DMS153 (cell line): Measurements from ENCODE around the gene ECEL1.
"Not testable (repeated sequence)": the region's sequence is repeated elsewhere in the genome, so short reads cannot be mapped to it uniquely, and the experiment has no call there.

Experiments
- DNase-seq: peaks from one replicate; lab custom pipeline; 2025; lab: John Stamatoyannopoulos, UW

The ECEL1 gene

GRCh38 chr2:232458661-232459418, 28.8 kb downstream of the ECEL1 start:
- no peak for DNase-seq

DNA sequence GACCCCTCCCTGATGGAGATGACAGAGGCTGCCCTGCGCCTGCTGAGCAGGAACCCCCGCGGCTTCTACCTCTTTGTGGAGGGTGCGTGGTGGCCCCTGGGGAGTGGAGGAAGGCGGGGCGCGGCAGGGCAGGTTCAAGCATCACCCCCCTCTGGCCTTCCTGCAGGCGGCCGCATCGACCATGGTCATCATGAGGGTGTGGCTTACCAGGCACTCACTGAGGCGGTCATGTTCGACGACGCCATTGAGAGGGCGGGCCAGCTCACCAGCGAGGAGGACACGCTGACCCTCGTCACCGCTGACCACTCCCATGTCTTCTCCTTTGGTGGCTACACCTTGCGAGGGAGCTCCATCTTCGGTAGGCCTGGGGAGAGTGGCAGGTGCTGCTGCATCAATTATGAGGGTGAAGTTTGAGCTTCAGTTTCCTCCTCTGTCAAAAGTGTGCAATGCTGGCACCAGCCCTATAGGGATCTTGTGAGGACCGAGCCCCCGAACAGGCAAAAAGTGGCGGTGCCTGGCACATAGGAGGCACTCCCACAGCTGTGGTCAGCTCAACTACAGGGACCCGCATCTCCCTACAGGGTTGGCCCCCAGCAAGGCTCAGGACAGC, 29.5 kb downstream of the ECEL1 start:
- no peak for DNase-seq

DNA sequence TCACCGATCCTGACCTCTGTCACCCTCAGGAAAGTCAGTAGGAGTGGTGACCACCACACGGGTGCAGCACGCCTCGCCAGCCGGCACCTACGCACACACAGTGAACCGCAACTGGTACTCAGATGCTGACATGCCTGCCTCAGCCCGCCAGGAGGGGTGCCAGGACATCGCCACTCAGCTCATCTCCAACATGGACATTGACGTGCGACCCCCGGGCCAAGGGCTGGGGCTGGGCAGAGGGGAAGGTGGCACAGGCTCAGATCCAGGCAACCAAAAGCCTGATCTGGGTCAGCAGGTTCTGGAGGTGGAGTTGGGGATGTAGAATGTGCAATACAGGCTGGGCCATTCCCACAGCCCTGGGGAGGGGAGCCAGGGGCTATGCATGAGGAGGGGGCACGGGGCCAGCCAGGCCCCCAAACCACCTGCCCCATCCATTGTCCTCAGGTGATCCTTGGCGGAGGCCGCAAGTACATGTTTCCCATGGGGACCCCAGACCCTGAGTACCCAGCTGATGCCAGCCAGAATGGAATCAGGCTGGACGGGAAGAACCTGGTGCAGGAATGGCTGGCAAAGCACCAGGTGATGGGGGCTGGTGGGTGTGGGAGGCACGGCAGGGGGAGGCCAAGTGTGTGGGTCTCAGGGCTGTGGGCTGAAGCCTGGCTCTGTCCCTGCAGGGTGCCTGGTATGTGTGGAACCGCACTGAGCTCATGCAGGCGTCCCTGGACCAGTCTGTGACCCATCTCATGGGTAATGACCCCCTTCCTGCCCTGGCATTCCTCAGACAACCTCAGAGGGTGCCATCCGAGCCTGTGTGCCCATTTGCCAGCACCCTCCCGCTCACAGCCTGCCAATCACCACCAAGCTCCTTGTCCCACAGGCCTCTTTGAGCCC, 30.3 kb downstream of the ECEL1 start:
- no peak for DNase-seq

- no peak for DNase-seq
Measured at GRCh38 chr2:232456296-232457120, 31.1 kb downstream of the ECEL1 start.

DNA sequence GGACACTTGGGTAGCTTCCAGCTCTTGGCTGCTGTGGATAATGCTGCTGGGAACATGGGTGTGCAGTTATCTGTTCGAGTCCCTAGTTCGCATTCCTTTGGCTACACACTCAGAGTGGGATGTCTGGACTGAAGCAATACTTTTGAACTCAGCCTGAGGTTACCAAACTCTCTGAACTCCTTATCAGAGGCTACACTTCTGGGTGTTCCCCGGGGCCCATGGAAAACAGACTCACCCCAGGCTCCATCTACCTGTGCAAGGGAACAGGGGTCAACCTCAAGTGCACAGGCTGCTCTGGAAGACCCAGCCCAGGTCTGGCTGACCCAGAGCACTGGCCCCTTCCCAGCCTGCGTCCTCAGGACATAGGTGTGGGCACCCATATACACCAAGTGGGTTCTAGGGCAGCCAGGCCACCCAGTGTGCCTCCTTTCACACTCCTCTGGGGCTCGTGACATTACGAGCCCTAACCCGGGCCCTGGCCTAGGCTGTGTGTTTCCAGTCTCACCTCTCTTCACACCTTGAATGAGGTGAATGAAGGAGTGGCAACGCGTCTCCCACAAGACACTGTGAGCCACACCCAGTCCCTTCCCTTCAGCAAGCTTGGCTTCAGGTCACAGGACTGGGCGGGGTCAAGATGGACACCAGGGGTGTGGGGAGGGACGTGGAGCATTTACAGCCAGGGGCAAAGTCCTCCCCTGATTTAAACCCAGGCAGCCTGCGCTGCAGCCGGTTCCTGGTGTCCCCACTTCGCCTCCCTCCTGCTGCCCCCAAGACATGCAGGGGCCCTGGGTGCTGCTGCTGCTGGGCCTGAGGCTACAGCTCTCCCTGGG, 32.0 kb downstream of the ECEL1 start, which contains the start of gene ALPI:
Gene ALPI, plus strand, starts transcription at position 728 of the 830 bp plus-strand sequence. Its CDS starts 47 bp downstream, at position 775.
- DNase-seq, result no peak

DNA sequence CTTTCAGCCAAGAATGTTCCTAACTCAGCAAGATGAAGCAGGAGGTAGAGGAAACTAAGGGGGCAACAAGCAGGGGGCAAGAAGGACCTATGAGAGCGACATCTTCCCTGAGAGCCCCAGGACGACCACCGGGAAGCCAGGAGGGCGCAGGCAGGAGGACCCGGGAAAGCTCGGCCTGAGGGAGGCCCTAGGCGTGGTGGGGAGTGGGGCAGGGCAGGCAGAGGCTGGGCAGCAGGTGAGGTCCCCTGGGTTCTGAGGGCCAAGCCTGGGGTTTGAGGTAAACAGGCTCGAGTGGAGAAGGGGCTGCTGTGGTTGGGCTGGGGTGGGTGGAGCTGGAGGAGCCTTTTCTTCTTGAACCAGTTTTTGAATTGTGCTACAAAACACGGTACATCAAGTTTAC, 33.0 kb downstream of the ECEL1 start:
- no peak for DNase-seq

DNA sequence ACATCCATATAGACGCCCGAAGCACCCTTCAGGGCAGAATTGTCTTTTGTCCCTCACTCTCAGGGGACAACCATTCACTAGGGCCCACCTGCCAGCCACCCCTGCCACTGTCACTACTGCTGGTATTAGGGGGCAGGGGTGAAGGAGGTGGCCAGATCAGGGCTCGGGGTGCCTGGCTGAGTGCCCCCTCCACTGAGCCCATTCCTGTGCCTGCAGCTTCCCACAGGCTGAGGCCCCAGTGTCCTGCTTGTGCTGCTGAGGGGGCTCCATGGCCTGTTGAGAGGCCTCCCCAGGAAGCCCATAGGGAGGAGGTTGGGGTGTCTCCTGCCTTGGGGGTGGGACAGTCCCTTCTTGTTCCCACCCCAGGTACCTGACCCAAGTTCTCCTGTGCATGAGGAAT, 36.0 kb downstream of the ECEL1 start:
- not testable (repeated sequence) for DNase-seq

GRCh38 chr2:232449964-232450363, 37.7 kb downstream of the ECEL1 start:
- no peak for DNase-seq

DNA sequence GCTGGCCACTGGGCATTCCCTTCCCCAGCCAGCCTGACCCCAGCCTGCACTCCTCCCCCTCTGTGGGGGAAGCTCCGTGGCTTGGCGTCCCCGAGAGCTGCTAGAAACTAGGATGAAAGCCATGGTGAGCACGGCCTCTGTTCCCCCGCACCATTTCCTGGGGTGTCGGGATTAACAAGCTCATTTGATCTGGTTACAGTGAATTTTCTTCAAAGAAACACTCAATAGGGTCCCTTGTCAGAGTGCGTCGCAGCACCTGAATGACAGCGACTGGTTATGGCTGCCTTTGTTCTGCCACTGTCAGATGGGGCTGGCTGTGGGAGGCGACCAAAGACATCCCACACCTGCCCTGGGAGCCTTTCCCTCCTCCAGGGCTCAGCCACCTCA, 39.3 kb downstream of the ECEL1 start:
- DNase-seq, result no peak

GRCh38 chr2:232447638-232448303, 39.9 kb downstream of the ECEL1 start:
- DNase-seq, result no peak

DNA sequence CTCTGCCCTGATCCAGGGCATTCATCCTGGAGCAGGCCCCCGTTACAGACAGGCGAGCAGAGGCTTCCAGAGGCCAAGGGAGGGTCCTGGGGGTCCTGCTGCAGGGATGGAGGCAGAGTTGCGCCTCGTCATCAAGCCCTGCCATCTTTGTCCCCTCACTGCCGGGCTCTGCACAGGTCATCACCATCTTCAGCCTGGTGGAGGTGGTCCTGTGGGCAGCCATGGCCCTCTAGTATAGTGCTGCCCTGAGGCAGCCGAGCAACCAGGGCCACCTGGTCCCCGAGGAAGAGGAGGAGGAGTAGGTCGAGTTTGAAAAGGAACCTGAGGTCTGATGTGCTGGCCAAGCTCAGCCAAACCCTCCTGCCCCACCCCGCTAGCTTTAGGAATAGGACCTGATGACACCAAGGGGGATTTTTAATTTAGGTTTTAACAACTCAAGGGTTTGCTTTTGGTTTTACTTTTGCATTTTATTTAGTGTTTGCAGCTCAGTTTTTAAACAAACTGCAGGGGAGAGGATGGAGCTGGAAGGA, 40.5 kb downstream of the ECEL1 start:
- DNase-seq, result no peak

DNA sequence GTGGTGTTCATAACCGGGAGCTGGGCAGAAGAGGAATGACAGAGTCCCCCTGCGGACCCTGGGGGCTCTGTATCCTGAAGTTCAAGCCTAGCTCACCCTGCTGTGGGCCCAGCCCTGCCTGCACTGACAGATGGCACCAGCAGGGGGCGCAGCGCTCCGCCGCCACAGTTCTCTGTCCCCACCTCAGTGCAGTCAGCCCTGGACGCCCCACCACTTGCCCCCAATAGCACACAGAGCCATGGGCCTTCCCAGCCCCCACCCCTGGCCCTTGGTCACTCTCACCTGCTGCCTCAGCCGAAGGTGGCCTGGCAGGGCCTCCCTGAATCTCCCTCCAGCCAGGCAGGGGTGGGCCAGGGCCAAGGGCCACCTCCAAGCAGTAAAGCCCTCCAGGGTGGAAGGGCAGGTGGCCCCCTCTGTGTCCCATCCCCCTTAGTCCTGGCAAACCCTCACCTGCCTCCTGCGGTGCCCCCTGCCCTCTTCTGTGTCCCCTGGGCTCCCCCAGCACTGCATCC, 41.3 kb downstream of the ECEL1 start:
- DNase-seq, result not testable (repeated sequence)

GRCh38 chr2:232445149-232445885, 42.3 kb downstream of the ECEL1 start:
- not testable (repeated sequence) for DNase-seq

DNA sequence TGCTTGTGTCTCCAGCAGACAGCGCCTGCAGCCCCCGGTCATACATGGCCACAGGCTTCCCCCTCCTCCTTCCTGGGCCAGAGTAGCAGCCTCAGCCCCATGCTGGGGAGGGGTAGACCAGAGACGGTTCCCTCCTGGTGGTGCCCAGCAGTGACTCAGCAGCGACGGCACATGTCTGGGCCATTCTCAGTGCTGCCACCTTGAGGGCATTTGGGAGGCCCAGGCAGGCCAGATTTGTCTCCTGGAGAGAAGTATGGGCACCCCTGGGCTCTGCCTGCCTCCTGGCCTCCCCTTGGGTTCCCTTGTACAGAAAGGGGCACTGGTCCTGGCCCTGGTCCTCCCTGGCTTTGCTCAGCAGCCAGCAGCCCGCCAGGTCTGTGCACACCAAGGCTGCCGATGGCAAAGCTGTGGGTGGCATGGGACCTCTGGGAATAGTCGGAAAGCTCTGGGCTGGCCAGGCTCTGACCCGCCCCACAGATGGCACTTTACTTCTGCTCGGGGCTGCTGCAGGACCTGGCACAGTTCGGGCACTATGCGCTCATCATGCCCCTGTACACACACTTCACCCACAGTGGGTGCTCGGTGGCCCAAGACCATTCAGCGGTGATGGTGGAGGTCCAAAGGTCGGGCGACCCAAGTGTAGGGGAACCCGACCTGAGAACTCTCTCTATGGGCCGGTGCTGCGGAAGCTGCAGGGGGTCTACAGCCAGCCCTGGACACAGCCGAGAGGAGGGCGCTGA, 43.1 kb downstream of the ECEL1 start:
- DNase-seq, result no peak

DNA sequence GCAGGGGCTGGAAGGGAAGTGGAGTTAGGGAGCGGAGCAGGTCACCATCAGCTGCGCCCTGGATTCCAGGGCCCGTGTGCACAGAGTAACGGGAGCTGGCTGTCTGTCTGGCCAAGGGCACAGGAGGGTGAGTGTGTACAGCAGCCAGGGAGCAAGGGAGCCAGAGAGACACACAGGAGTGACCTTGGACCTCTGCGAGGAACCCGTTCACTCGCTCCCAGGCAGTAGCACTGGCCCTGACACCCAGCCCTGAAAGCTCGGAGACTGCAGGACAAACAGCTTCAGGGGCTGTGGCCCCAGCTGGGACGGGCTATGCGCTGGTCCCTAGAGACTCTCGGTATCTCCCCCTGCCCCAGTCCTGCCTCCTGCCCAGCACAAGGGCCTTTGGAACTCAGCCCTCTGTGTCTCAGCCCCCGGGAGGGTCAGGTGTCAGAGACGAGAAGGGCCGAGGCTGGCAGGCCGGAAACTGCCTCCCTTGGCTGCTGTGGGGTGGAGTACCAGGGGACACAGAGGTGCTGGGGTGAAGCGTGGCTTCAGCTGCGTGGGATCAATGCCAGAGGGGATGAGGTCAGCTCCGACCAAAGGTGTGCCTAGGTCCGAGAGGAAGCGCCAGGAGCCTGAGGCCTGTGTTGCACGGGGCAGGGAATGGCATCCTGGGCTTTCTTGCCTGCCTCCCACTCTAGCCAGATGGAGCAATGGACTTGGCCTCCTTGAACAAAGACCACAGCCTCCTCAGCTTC, 43.8 kb downstream of the ECEL1 start:
- DNase-seq, result not testable (repeated sequence)

DNA sequence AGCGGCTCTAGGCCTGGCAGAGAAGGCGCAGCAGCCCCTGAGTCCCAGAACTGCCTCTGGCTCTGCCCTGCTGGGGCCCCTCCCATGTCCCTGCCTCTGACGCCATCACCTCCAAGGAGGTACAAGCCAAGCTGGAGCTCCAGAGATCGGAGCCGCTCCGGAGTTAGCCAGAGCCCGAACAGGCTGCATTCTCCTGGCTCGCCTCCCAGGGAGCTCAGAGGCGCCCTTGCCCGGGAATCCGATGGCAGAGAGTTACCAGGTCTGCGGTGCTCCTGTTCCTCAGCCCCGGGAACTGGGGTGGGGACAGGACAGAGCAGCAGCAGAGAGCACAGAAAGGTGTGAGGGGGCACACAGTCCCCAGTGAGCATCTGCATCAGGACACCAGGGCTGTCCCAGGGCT, 44.6 kb downstream of the ECEL1 start:
- DNase-seq, result not testable (repeated sequence)

- DNase-seq, result not testable (repeated sequence)
Measured at GRCh38 chr2:232442431-232442830, 45.2 kb downstream of the ECEL1 start.

- DNase-seq, result not testable (repeated sequence)
Measured at GRCh38 chr2:232441922-232442321, 45.7 kb downstream of the ECEL1 start.
